GM20000 (cell line): ENCODE results near the gene AHRR.
"Not testable (repeated sequence)": the region's sequence is repeated elsewhere in the genome, so short reads cannot be mapped to it uniquely, and the experiment has no call there.

Experiments used
- DNase-seq: peaks from one replicate; pipeline ENCODE4 v3.0.0; 2012; ENCODE audit warnings: low spot score
- CTCF ChIP-seq: IDR thresholded peaks from 2 replicates; pipeline ENCODE4 v1.5.1; 2012; ENCODE audit warnings: mild to moderate bottlenecking, control low read depth; ENCODE audit errors: extremely low read depth, missing control alignments

AHRR gene

GRCh38 chr5:298737-299125, 22.8 kb upstream of the AHRR start:
- DNase-seq: no peak
- no peak for TF ChIP-seq CTCF

- not testable (repeated sequence) for DNase-seq
Measured at GRCh38 chr5:299921-300320, 21.6 kb upstream of the AHRR start.

GRCh38 chr5:300691-301435, 20.7 kb upstream of the AHRR start:
- DNase-seq: not testable (repeated sequence)

- DNase-seq: not testable (repeated sequence)
Measured at GRCh38 chr5:302416-302815, 19.1 kb upstream of the AHRR start.

GRCh38 chr5:302966-303365, 18.5 kb upstream of the AHRR start:
- DNase-seq: no peak
- TF ChIP-seq CTCF: no peak

GRCh38 chr5:303741-304140, 17.8 kb upstream of the AHRR start:
- not testable (repeated sequence) for DNase-seq

GRCh38 chr5:305050-305449, 16.5 kb upstream of the AHRR start:
- no peak for DNase-seq
- no peak for TF ChIP-seq CTCF

- no peak for DNase-seq
- TF ChIP-seq CTCF: no peak
Measured at GRCh38 chr5:305459-305858, 16.1 kb upstream of the AHRR start.

- no peak for DNase-seq
- TF ChIP-seq CTCF: no peak
Measured at GRCh38 chr5:306011-306805, 15.3 kb upstream of the AHRR start.
